GM21447 (cell line): Measurements from ENCODE around the gene DOK7.
A peak's percentile ranks its signal among the peaks of the same experiment; 100 is the strongest.
"Not testable (repeated sequence)": the region's sequence is repeated elsewhere in the genome, so short reads cannot be mapped to it uniquely, and the experiment has no call there.

ENCODE experiments used
- ATAC-seq: cut with Tn5 transposase; IDR thresholded peaks from one replicate; pipeline ENCODE4 v1.9.1; 2021; ENCODE audit not compliant: unreplicated experiment

Gene DOK7

GRCh38 chr4:3530663-3531254 is 67.7 kb downstream of the DOK7 start:
- ATAC-seq, result no peak

GRCh38 chr4:3531318-3531878 is 68.3 kb downstream of the DOK7 start:
- ATAC-seq, result peak; percentile 18

GRCh38 chr4:3531879-3532750 is 69.0 kb downstream of the DOK7 start, which contains the start of gene LRPAP1:
TSS of gene LRPAP1 (minus strand) at chr4:3532422. CDS start at chr4:3532412, 10 bp downstream.
- peak; percentile 78 for ATAC-seq

GRCh38 chr4:3532751-3533422 is 69.8 kb downstream of the DOK7 start:
- peak; percentile 11 for ATAC-seq

- ATAC-seq, result no peak
These were observed 70.3 kb downstream of the DOK7 start for GRCh38 chr4:3533423-3533820.

- not testable (repeated sequence) for ATAC-seq
These were observed 72.7 kb downstream of the DOK7 start for GRCh38 chr4:3535812-3536211.

GRCh38 chr4:3538906-3539305 is 75.8 kb downstream of the DOK7 start:
- ATAC-seq, result not testable (repeated sequence)

GRCh38 chr4:3543415-3543814 is 80.3 kb downstream of the DOK7 start:
- not testable (repeated sequence) for ATAC-seq
